Measurements from ENCODE around the gene CCDC27. TPM values are rescaled to one million over a fixed set of nuclear protein-coding genes. Genes with fewer than 3 reads are reported as not detected.

CCDC27 gene
- total and polyA plus RNA-seq, 2 of the 8 experiments (the other 6 are each of a cell fraction or from before 2014, with no cell fraction given) = 0.15 TPM; not detected in 1

- H3K4me3 ChIP-seq (ENCODE audit: extremely low read depth in 1 of 4, insufficient read depth in 2 of 4, low read depth in 3 of 4, low read length in 4 of 4) = no peak overlapping the region
- peaks cover 0 to 2% (median 0%) of the 10 kb centered on the region in 4 experiments; a peak in 1 of 7 replicates for H3K27me3 ChIP-seq (replicated peaks in 1 of 4; ENCODE audit: control insufficient read depth in 3 of 4, extremely low read depth in 1 of 4, insufficient read depth in 3 of 4, low read length in 3 of 4)
- H3K18ac ChIP-seq (ENCODE audit: extremely low read depth, low read length) = no peak overlapping the region
- FAIRE-seq (no peak), DNase-seq (ENCODE audit: low read depth in 1 of 2, low spot score in 2 of 2) (no peak)
- CTCF ChIA-PET (ENCODE audit: partially characterized antibody) = interaction anchor here (1.0 to 4.2 kb wide), 7 partner anchors 9 to 66 kb away, joined by 3 to 15 read pairs (median 3); partner anchors contain the start of gene CCDC27
- no peak overlapping the region for H4K5ac ChIP-seq (ENCODE audit: insufficient read length, low read depth, low read length)
- H2BK5ac ChIP-seq (ENCODE audit: low read depth, low read length) = no peak overlapping the region
- H2BK15ac ChIP-seq (ENCODE audit: low read length) = no peak overlapping the region
- H2BK20ac ChIP-seq (ENCODE audit: low read length) = no peak overlapping the region
- H3K4ac ChIP-seq (replicated peaks; ENCODE audit: insufficient read length, low read depth, low read length) = no peak overlapping the region
- H2BK120ac ChIP-seq (replicated peaks; ENCODE audit: low read depth, low read length) = no peak overlapping the region
- H3K79me2 ChIP-seq (ENCODE audit: control insufficient read depth in 1 of 2, insufficient read depth in 2 of 2, low read length in 2 of 2) = no peaks in the 10 kb centered on the region
- no peaks in the 10 kb centered on the region for H4K20me1 ChIP-seq (replicated peaks in 1 of 2; ENCODE audit: control insufficient read depth in 1 of 2, insufficient read depth in 2 of 2, low read length in 2 of 2)
- TF ChIP-seq SRF (IDR thresholded peaks at IDR 0.05; ENCODE audit: low read depth, low read length) (no peak), SP2 (IDR thresholded peaks at IDR 0.05; ENCODE audit: low read length) (no peak), SAP30 (IDR thresholded peaks at IDR 0.05; ENCODE audit: insufficient read depth, insufficient replicate concordance, low read length) (no peak)
- POLR2A ChIA-PET (ENCODE audit: partially characterized antibody) = interaction anchor here (0.5 to 2.9 kb wide), 2 partner anchors 10 to 31 kb away, joined by 4 to 10 read pairs; no protein-coding TSS in a partner anchor
- H3K4me1 ChIP-seq (replicated peaks in 1 of 4; ENCODE audit: control insufficient read depth in 3 of 4, insufficient read depth in 4 of 4, low read length in 3 of 4) = no peaks in the 10 kb centered on the region
- no peak overlapping the region for H3K14ac ChIP-seq (ENCODE audit: insufficient read length)
- H3K36me3 ChIP-seq (ENCODE audit: control insufficient read depth in 2 of 4, insufficient read depth in 4 of 4, low read length in 3 of 4) = no peaks in the 10 kb centered on the region
- no peak overlapping the region for H3K27ac ChIP-seq (ENCODE audit: low read depth, low read length)
- H2AFZ ChIP-seq (ENCODE audit: low read length) = no peak overlapping the region
- H3K79me1 ChIP-seq (ENCODE audit: low read depth, low read length) = no peaks in the 10 kb centered on the region
- no peaks in the 10 kb centered on the region for H3K23me2 ChIP-seq (ENCODE audit: low read depth, low read length)
- no peak overlapping the region for H2AK5ac ChIP-seq (ENCODE audit: low read depth, low read length)
- no peak overlapping the region for H4K8ac ChIP-seq (ENCODE audit: extremely low read depth, insufficient read depth, low read length)
- H3K9me3 ChIP-seq (ENCODE audit: insufficient read depth in 2 of 2, low read depth in 1 of 2, low read length in 1 of 2) = 0 out of 4 replicates have a peak, but pooled peaks cover 0 to 3% of the 10 kb centered on the region in 2 experiments
- no peak overlapping the region for H3K4me2 ChIP-seq (ENCODE audit: insufficient read depth in 1 of 2, low read depth in 2 of 2, low read length in 2 of 2)
- H3K56ac ChIP-seq (replicated peaks; ENCODE audit: insufficient read length, low read depth, low read length) = no peak overlapping the region
- no peak overlapping the region for H3K9ac ChIP-seq (replicated peaks in 1 of 4; ENCODE audit: extremely low read depth in 1 of 4, low read depth in 3 of 4, low read length in 3 of 4)
- WGBS, 2 experiments (ENCODE audit: extremely low coverage in 1 of 2, insufficient coverage in 1 of 2, insufficient read length in 1 of 2, insufficient replicate concordance in 2 of 2, low coverage in 1 of 2, low lambda C conversion rate in 2 of 2, missing lambda C conversion rate in 1 of 2) = 95% methylated on average over 17 of the region's 17 CpGs; no CpG with 5 or more reads in 1 of the 2 experiments
- H3K23ac ChIP-seq (ENCODE audit: insufficient read length) = no peak overlapping the region
- no peak overlapping the region for H2BK12ac ChIP-seq (ENCODE audit: low read depth, low read length)
- no peak overlapping the region for H4K91ac ChIP-seq (replicated peaks; ENCODE audit: insufficient read length, low read length)
These were observed 9.2 kb downstream of the CCDC27 start for GRCh38 chr1:3761296-3762010.

Data from H1 (cell line).